Skeletal muscle tissue (tissue), 4 donors: ENCODE results near the gene NBR1. TPM values are rescaled to one million over a fixed set of nuclear protein-coding genes. Genes with fewer than 3 reads are reported as not detected.
"Not testable (repeated sequence)": the region's sequence is repeated elsewhere in the genome, so short reads cannot be mapped to it uniquely, and the experiment has no call there.

Source experiments
- H3K27ac ChIP-seq: one replicate; pipeline ENCODE4 v1.7.0; 2013; ENCODE audit warnings: mild to moderate bottlenecking, low read depth, low read length, inconsistent platforms
- H3K27me3 ChIP-seq, 3 donors: one replicate each; pipeline ENCODE4 v1.7.0; 2013; ENCODE audit warnings: low read length in 3 of 3; ENCODE audit not compliant: control insufficient read depth in 3 of 3, insufficient read depth in 3 of 3
- H3K36me3 ChIP-seq, 3 donors: one replicate each; pipeline ENCODE4 v1.7.0; 2013; ENCODE audit warnings: low read length in 3 of 3; ENCODE audit not compliant: control insufficient read depth in 3 of 3, insufficient read depth in 3 of 3
- H3K4me1 ChIP-seq, 3 donors: one replicate each; pipeline ENCODE4 v1.7.0; 2013; ENCODE audit warnings: low read length in 3 of 3, mild to moderate bottlenecking in 3 of 3; ENCODE audit not compliant: control insufficient read depth in 3 of 3, insufficient read depth in 3 of 3
- H3K4me3 ChIP-seq, 3 donors: one replicate each; pipeline ENCODE4 v1.7.0; 2013; ENCODE audit warnings: low read length in 3 of 3
- H3K9ac ChIP-seq, 3 donors: one replicate each; pipeline ENCODE4 v1.7.0; 2013; ENCODE audit warnings: low read length in 3 of 3, mild to moderate bottlenecking in 3 of 3, moderate library complexity in 2 of 3, low read depth in 1 of 3
- H3K9me3 ChIP-seq, 3 donors: one replicate each; pipeline ENCODE4 v1.7.0; 2013; ENCODE audit warnings: low read length in 3 of 3; ENCODE audit not compliant: control insufficient read depth in 3 of 3
- total RNA-seq: library from RNA; depleted of rRNA; stranded (reverse); fragments of >200 nt; gene quantifications from one replicate; pipeline ENCODE4 v1.2.3, GENCODE V29; 2014
- donor health status: Osteomylitis.

NBR1 gene
- total RNA-seq, 1 donor from 2014 or later: 56.9 TPM

GRCh38 chr17:43155666-43156065 is 15.3 kb upstream of the NBR1 start:
- H3K4me1 ChIP-seq: no peaks in the 10 kb centered on the region
- H3K27me3 ChIP-seq: no peaks in the 10 kb centered on the region
- H3K9me3 ChIP-seq: no peaks in the 10 kb centered on the region
- no peak overlapping the region for H3K9ac ChIP-seq
- H3K27ac ChIP-seq: no peak overlapping the region
- no peak overlapping the region for H3K4me3 ChIP-seq
- H3K36me3 ChIP-seq: peaks cover 0 to 9% (median 2%) of the 10 kb centered on the region in 3 donors

- not testable (repeated sequence) for H3K4me1 ChIP-seq, H3K9me3 ChIP-seq, H3K27ac ChIP-seq, H3K27me3 ChIP-seq, H3K9ac ChIP-seq, H3K4me3 ChIP-seq
- H3K36me3 ChIP-seq: peaks cover 0 to 13% (median 2%) of the 10 kb centered on the region in 3 donors
Observed at GRCh38 chr17:43159232-43159631, 11.8 kb upstream of the NBR1 start.

GRCh38 chr17:43159957-43160356 is 11.1 kb upstream of the NBR1 start:
- not testable (repeated sequence) for H3K27me3 ChIP-seq, H3K4me1 ChIP-seq, H3K4me3 ChIP-seq, H3K27ac ChIP-seq, H3K9me3 ChIP-seq, H3K9ac ChIP-seq
- H3K36me3 ChIP-seq: peaks cover 0 to 18% (median 2%) of the 10 kb centered on the region in 3 donors

DNA sequence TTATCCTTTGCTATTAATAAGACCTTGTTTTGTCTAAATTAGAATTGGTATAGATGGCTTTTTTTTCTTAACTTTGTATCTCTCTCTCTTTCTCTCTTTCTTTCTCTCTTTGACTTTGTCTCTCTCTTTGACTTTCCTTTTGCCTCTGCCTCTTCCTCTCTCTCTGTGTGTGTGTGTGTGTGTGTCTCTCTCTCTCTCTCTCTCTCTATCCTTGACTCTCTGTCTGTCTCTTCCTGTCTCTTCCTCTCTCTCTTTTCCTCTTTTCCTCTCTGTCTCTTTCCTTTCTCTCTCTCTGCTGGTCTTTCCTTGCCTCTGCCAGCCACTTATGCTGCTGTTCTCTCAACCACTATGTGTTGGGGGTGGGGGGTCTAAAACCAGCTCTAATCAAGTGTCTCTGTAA is 5.0 kb upstream of the NBR1 start:
- H3K9ac ChIP-seq, H3K4me3 ChIP-seq, H3K27ac ChIP-seq, H3K27me3 ChIP-seq, H3K9me3 ChIP-seq: not testable (repeated sequence)
- Histone ChIP-seq H3K36me3 (peaks cover 0 to 12% (median 0%) of the 10 kb centered on the region in 3 donors), H3K4me1 (peaks cover 8 to 12% (median 8%) of the 10 kb centered on the region in 3 donors)

- peaks cover 0 to 4% (median 0%) of the 10 kb centered on the region in 3 donors for H3K36me3 ChIP-seq
- peak overlapping the region; percentile 99 for H3K27ac ChIP-seq
- H3K9ac ChIP-seq: peak overlapping the region; percentile 95 to 100 (median 98)
- H3K9me3 ChIP-seq: no peaks in the 10 kb centered on the region
- H3K4me1 ChIP-seq: peaks cover 22 to 30% (median 29%) of the 10 kb centered on the region in 3 donors
- H3K27me3 ChIP-seq: no peaks in the 10 kb centered on the region
- peak overlapping the region; percentile 85 to 99 (median 86) for H3K4me3 ChIP-seq
Observed at GRCh38 chr17:43169561-43170139, 1.4 kb upstream of the NBR1 start.

DNA sequence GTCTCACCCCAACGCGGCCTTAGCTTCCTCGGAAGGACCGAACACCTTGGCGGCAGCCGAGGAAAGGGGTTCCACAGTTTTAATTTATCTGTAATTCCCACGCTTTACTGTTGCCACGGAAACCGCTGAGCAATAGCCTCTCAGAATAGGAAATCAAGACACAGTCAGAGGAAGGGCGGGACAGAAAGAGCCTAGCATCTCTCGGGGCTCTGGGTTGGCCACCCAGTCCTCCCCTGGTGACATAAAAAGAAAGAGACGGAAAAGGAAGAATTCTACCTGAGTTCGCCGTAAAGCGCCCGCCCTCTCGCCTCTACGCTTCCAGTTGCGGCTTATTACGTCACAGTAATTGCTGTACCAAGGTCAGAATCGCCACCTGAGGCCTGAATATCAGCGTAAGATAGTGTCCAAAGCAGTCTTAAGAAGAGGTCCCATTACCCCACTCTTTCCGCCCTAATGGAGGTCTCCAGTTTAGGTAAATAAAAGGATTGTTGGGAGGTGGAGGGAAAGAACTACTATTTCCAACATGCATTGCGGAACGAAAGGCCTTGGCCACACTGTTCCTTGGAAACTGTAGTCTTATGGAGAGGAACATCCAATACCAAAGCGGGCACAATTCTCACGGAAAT is 761 bp upstream of the NBR1 start:
- no peaks in the 10 kb centered on the region for H3K9me3 ChIP-seq
- peaks cover 25 to 32% (median 32%) of the 10 kb centered on the region in 3 donors for H3K4me1 ChIP-seq

DNA sequence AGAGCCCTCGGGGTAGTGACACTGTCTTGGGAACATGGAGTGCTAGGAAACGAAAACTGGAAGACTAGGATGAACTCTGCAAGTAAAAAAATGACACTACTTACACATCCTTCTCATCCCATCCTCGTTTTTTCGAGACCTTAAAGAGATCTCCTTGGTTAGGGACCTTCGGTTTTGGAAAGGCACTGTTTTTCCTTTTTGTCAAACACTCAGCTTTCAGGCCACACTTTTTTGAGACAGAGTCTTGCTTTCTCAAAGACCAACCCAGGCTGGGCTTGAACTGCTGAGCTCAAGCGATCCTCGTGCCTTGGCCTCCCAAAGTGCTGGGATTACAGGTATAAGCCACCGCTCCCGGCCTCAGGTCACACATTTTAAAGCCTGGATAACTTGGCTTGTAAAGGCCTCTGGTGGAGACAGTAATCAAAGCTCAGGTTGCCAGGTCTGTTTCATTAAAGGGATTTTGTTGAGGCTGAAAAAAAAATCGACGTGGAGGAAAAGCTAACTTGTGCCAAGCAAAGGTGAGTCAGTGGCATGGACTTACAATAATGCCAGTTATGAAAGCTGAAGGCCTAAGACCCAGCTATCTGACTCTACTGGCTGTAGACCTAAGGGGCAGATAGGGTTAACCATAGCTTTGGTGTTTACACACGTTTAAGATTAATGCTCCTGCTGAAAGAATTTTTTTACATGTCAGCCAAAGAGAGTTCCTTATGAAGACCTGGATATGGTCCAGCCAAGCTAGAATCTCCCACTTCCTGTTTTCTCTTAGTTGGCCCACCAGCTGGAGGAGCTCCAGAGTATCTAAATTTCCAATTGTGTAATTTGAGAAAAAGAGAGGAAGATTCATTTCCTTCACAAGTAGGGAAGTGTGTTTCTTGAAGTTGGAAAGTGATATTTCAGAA is 823 bp downstream of the NBR1 start:
- peak overlapping the region; percentile 95 to 100 (median 98) for H3K9ac ChIP-seq
- peaks cover 2 to 15% (median 10%) of the 10 kb centered on the region in 3 donors for H3K36me3 ChIP-seq
- H3K4me3 ChIP-seq: peak overlapping the region; percentile 85 to 99 (median 86)
- H3K27me3 ChIP-seq: no peaks in the 10 kb centered on the region
- H3K4me1 ChIP-seq: peaks cover 37 to 43% (median 41%) of the 10 kb centered on the region in 3 donors
- H3K9me3 ChIP-seq: no peaks in the 10 kb centered on the region
- H3K27ac ChIP-seq: peak overlapping the region; percentile 99

More for the DNA sequence above, 761 bp upstream of the NBR1 start:
- H3K4me3 ChIP-seq: peak overlapping the region; percentile 85 to 99 (median 86)
- no peaks in the 10 kb centered on the region for H3K27me3 ChIP-seq
- H3K27ac ChIP-seq: peak overlapping the region; percentile 99
- H3K36me3 ChIP-seq: peaks cover 0 to 3% (median 0%) of the 10 kb centered on the region in 3 donors
- H3K9ac ChIP-seq: peak overlapping the region; percentile 95 to 100 (median 98)

GRCh38 chr17:43175213-43176118 is 4.5 kb downstream of the NBR1 start:
- Histone ChIP-seq H3K27ac (peak overlapping the region; percentile 46), H3K4me3 (peak overlapping the region in 1 of 3 donors; percentile 4), H3K27me3 (no peaks in the 10 kb centered on the region), H3K9ac (peak overlapping the region; percentile 13 to 46 (median 15)), H3K9me3 (no peaks in the 10 kb centered on the region), H3K36me3 (peaks cover 19 to 37% (median 28%) of the 10 kb centered on the region in 3 donors), H3K4me1 (peaks cover 31 to 32% (median 31%) of the 10 kb centered on the region in 3 donors)

GRCh38 chr17:43176119-43176570 is 5.1 kb downstream of the NBR1 start:
- no peaks in the 10 kb centered on the region for H3K27me3 ChIP-seq
- no peaks in the 10 kb centered on the region for H3K9me3 ChIP-seq
- H3K9ac ChIP-seq: peak overlapping the region in 2 of 3 donors; percentile 13 to 46
- H3K36me3 ChIP-seq: peaks cover 22 to 41% (median 29%) of the 10 kb centered on the region in 3 donors
- H3K4me1 ChIP-seq: peaks cover 31 to 32% (median 31%) of the 10 kb centered on the region in 3 donors
- no peak overlapping the region for H3K4me3 ChIP-seq
- peak overlapping the region; percentile 22 for H3K27ac ChIP-seq
